HG02610 (cell line): ENCODE data around the gene CNTLN.
"Not testable (repeated sequence)": the region's sequence is repeated elsewhere in the genome, so short reads cannot be mapped to it uniquely, and the experiment has no call there.

Experiments used
- ATAC-seq: cut with Tn5 transposase; IDR thresholded peaks from one replicate; pipeline ENCODE4 v1.9.1; 2021; ENCODE audit warnings: mild to moderate bottlenecking, moderate library complexity; ENCODE audit not compliant: unreplicated experiment

CNTLN gene

GRCh38 chr9:17134396-17135294 lies at the start of gene CNTLN:
TSS of gene CNTLN (plus strand) at chr9:17135040. CDS start at chr9:17135066, 26 bp downstream.
- peak; percentile 83 for ATAC-seq

GRCh38 chr9:17088566-17088965 lies 46.3 kb upstream of the CNTLN start:
- ATAC-seq, result no peak

GRCh38 chr9:17090041-17090440 lies 44.8 kb upstream of the CNTLN start:
- no peak for ATAC-seq

GRCh38 chr9:17116400-17116837 lies 18.4 kb upstream of the CNTLN start:
- no peak for ATAC-seq

GRCh38 chr9:17117372-17117771 lies 17.5 kb upstream of the CNTLN start:
- no peak for ATAC-seq

- ATAC-seq, result no peak
Measured at GRCh38 chr9:17120203-17120602, 14.6 kb upstream of the CNTLN start.

- no peak for ATAC-seq
Measured at GRCh38 chr9:17121264-17121663, 13.6 kb upstream of the CNTLN start.

GRCh38 chr9:17130291-17130690 lies 4.5 kb upstream of the CNTLN start:
- ATAC-seq, result no peak

GRCh38 chr9:17130725-17131124 lies 4.1 kb upstream of the CNTLN start:
- ATAC-seq, result no peak

GRCh38 chr9:17131494-17131893 lies 3.3 kb upstream of the CNTLN start:
- ATAC-seq, result no peak

- peak; percentile 56 for ATAC-seq
Measured at GRCh38 chr9:17135295-17136160, 688 bp downstream of the CNTLN start.

- ATAC-seq, result no peak
Measured at GRCh38 chr9:17137566-17137965, 2.7 kb downstream of the CNTLN start.

- no peak for ATAC-seq
Measured at GRCh38 chr9:17138503-17138902, 3.7 kb downstream of the CNTLN start.

- ATAC-seq, result no peak
Measured at GRCh38 chr9:17140418-17140817, 5.6 kb downstream of the CNTLN start.

GRCh38 chr9:17148324-17148723 lies 13.5 kb downstream of the CNTLN start:
- no peak for ATAC-seq

- no peak for ATAC-seq
Measured at GRCh38 chr9:17159469-17159868, 24.6 kb downstream of the CNTLN start.

- ATAC-seq, result no peak
Measured at GRCh38 chr9:17160327-17160726, 25.5 kb downstream of the CNTLN start.

GRCh38 chr9:17165764-17166163 lies 30.9 kb downstream of the CNTLN start:
- ATAC-seq, result no peak

- ATAC-seq, result no peak
Measured at GRCh38 chr9:17166346-17166745, 31.5 kb downstream of the CNTLN start.

- ATAC-seq, result no peak
Measured at GRCh38 chr9:17171309-17172094, 36.7 kb downstream of the CNTLN start.

- ATAC-seq, result not testable (repeated sequence)
Measured at GRCh38 chr9:17177496-17177895, 42.7 kb downstream of the CNTLN start.
